Activated CD4-positive, alpha-beta T cell treated with anti-CD3 and anti-CD28 coated beads, Interleukin-2, amount 50 U/mL, for 24 hours (primary cell): Measurements from ENCODE around the gene C19orf44.

Experiments
- DNase-seq, 2 donors: peaks; one replicate each; pipeline ENCODE4 v3.0.0-alpha.2; 2020; ENCODE audit warnings: low read depth in 1 of 2, low spot score in 1 of 2

The C19orf44 gene

DNA sequence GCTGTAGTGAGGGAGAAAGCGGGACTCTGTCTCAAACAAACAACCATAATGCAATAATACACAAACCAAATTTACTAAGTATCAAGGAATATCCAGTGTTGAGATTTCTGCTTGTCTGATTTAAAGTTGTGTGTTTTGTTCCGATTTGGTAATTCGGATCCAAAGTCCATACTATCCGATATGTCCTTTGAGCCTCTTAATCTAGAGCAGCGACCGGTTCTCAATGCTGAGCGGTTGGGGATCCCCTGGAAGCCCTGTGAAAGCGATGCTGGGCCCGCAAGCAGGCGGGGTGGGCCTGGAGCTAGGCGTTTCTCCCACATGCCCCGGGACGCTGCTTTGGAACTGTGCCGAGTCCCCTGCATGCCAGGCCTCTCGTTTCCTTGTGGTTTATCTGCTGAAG, 20.2 kb downstream of the C19orf44 start:
- DNase-seq, result no peak

DNA sequence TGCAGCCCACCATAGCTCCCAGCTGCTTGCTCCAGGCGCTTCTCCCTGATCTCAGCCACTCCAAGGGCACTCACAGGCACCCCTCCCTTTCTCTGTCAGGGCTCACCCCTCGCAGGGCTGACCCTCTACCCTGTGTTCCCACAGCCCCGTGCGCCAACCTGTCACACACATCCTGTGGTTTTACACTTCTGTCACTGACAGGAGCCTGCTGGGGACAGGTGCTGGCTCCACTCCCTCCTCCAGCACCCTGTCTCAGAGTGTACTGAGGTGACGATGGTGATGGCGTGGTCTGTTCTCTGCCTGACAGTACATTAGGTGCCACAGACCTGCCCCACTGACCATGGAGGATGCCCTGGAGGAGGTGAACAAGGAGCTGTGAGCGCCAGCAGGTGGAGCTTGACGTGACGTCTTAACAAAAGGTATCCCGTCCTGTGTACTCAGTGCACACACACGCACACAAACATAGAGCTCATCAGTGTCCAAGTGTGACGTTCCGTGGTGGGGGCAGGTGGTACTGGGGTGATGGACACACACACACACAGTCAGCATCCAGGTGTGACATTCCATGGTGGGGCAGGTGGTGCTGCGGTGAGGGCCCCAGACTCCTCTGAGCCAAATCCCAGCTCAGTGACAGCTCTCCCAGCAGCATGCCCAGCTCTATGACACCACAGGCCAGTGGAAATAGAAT, 20.9 kb downstream of the C19orf44 start:
- DNase-seq, result no peak

DNA sequence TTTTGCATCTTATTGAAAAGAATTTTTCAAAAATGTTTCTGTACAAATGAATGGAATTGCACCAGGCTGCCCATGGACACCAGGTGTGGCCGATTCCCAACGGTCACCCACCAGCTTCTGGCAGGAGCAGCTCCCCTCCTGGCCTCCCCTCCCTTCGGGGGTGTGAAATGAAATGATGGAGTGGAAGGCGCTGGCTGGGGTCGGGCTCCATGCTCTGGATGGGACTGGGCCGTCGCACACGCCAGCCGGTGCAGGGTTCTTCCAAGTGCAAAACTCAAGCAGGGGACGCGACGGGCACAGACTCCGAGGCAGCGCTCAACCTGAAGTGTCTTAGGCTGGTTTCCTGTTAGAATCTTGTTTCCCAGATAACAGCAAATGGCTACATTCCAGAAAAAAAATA, 21.9 kb downstream of the C19orf44 start:
- no peak for DNase-seq

DNA sequence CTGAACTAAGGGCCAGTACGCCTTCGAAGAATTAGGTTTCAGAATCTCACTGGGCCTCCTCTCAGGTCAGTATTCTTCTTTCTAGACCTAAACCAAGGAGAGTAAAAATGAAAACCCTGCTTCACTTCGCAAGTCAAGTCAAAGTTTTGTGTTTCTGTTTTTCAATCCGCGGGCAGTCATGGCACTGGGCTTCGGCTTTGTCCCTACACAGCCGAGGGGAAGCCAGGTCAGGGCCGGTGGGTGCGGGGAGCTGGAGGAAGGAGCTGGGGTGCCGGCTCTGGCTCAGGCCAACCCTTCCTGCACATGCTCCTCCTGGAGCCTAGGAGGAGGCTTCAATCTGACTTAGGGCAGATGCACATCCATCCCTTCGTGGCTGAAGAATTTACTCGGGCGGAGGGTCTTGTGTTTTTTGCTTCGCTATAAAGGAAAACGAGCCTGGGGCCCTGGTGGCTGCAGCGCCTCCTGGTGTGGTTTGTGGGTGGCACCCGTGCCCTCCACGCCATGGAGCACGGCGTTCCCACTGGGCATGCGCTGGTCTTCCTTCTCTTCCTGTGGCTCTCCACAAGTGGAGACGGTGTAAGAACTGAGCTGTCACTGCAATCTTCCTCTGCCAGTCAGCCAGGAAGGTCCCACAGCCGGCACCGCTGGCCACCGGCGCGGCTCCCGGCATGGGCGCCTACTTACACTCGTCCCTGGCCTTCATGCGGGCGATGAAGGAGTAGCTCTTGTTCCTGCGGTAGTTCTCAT, 22.5 kb downstream of the C19orf44 start:
- DNase-seq, result no peak

DNA sequence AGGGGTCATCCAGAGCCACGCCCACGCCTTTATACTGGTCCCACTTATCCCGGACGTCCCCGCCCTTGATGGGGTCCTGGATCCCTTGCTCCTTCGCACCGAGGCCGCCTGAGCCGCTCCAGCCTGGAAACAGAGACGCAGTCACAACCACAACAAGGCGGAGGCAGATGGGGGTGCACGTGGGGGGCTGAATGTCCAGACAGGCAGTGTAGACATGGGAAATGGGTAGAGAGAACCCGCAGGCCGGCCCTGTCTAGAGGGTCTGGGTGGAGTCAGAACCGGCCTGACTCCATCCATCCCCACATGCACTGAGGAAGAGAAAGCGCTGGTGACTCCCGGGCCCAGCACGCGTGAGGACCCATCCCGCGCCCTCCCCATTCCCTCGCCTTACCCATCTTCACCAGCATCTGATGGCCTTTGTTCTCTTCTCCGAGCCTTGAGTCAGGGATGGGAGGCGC, 23.1 kb downstream of the C19orf44 start:
- DNase-seq, result no peak

DNA sequence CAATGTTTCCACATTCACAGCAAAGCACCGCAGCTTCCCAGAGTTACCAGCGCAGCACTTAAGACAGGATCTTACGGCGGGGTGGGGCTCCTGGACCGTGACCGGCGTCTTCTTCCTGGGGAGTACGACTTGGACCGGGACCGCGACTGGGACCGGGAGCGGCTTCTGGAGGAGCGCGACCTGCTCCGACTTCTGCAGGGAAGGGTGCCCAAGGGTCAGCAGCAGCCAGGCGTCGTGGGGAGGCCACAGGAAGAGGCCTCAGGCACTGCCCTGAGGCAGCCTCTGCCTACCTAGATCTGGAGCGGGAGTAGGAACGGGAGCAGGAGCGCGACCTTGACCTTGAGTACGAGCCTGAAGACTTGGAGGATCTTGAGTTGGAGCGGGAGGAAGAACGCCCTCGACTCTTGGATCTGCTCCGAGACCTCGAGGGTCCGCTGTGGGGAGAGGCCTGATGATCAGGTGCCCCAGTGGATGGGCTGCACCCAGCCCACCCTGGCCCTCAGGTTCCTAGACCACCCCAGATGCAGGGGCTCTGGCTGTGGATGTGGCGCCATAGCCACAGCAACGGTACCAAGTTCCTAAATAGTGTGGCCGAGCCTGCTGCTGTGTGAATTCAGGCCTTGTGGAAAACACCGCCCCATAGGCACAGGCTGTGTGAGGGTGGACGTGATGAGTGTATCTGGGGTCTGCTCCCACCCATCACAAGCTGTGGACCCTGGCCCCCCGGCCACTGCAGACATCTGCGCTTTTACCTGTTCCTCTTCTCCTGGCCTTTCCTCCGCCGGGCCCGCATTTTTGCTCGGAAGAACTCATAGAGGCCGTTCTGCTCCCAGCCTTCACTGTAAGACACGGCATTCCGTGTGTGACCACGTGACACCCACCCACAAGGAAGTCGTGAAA, 24.1 kb downstream of the C19orf44 start:
- no peak for DNase-seq

DNA sequence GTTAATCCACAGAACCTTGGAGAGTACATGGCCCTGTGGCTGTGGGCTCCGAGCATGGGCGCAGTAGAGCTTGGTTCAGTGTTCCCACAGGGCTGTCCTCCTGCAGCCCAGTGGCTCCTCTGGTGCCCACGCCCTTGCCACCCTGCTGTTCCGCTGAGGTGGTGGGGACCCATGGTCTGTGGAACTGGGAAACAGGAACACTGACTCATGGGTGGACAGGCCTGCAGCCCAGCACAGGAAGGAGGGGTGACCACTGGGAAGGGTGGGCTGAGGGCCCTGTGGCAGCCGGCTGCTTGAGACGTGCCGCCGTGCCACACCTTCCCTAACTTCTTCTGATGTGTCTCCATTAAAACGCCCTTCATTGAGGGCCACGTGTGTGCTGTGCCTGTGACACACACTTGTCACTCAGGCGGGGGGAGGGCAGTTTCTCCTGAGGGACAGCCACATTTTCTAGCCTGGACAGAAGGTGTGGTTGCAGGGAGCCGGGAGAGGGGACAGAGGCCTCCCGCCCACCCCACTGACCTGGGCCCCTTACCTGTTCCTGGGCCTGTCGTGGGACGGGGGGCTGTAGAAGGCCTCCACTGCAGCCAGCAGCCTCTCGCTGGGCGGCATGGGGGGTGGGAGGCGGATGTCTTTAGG, 24.9 kb downstream of the C19orf44 start:
- DNase-seq, result no peak

DNA sequence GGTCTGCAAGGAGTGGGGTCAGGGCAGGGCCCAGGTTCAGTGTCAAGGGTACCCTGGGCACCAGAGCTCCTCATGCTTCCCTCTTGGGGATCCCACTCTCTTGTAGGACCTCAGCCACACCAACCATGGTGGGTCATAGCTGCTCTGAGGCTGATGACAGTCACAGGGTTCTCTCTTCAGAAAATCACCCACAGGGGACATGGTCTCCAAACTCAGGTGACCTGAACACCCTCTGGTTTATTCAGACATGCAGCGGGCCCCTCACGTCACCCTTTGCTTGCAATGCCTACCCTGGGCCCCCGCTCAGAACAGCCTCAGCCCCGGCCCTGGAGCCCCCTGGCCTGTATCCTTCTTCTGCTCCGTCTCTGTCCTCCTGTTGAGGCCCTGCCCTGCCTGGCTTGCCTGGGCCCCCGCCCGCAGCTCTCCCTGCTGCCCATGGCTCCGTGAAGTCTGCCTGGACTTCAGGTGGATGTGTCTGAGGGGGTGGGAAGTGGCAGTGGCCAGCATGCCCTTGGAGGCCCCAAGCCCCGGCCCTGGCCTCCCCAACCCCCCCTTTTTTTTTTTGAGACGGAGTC, 25.6 kb downstream of the C19orf44 start:
- DNase-seq, result no peak

DNA sequence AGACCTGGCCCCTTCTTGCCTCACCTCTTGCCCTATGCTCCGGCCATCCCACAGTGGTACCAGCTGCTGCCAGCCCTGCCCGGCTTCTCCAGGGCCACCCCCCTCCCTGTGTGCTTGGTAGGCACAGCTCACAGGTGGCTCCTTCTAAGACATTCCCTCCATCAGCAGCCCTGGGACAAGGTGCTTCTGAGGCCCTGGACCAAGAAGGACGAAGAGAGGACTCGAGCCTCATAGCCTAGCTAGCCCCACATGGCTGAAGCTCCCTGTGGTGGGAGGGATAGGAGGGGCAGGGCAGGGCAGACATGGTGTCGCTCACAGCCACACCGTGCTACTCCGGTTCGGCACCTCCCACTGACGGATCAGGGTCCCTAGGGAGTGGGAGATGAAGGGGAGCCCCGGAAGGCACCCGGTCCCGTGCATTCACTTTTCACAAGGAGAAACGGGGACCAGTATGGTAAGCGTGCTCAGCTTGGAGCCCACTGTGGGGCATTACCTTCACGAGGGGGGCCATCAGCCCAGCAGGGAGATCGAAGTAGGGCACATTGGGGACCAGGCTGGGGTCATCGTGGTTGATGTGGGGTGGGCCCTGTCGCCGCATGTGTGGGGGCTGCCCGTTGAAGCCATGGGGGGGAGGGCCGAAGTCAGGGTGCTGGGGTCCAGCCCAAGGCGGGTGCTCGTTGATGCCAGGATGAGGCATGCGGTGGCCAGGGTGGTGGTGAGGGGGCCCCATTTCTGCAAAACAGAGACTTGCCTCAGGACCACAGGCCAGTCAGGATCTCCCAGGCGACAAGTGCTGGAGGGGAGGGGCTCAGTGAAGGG, 26.6 kb downstream of the C19orf44 start:
- DNase-seq, result no peak

DNA sequence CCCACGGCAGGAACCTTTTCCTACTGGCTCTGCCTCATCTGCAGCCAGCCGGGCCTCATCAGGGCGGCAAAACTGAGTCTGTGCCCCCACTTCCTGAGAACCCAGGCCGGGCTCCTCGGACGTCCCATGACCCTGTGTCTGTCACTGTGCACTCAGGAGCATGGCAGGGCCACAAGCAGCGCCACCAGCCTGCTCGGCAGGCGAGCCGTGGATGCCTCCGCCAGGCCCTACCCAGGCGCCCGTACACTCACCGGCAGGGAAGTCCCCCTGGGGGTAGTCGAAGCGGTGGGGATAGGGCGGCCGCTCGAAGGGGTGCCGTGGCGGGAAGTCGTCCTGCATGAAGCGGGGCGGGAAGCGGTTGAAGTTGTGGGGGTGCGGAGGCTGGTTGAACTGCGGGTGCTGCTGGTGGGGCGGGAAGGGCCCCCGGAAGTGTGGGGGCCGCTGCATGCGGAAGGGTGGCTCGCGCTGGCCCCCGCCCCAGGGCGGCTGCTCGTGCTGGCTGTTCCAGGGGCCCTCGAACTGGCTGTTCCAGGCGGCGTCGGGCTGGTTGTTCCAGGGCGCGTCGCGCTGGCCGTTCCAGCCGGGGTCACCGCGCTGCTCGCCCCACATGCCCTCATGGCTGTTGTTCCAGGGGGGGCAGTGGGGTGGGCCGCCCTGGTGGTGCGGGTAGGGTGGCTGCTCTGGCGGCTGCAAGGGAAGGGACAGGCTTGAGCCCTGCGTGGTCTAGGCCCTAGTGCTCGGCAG, 29.0 kb downstream of the C19orf44 start:
- DNase-seq, result no peak

DNA sequence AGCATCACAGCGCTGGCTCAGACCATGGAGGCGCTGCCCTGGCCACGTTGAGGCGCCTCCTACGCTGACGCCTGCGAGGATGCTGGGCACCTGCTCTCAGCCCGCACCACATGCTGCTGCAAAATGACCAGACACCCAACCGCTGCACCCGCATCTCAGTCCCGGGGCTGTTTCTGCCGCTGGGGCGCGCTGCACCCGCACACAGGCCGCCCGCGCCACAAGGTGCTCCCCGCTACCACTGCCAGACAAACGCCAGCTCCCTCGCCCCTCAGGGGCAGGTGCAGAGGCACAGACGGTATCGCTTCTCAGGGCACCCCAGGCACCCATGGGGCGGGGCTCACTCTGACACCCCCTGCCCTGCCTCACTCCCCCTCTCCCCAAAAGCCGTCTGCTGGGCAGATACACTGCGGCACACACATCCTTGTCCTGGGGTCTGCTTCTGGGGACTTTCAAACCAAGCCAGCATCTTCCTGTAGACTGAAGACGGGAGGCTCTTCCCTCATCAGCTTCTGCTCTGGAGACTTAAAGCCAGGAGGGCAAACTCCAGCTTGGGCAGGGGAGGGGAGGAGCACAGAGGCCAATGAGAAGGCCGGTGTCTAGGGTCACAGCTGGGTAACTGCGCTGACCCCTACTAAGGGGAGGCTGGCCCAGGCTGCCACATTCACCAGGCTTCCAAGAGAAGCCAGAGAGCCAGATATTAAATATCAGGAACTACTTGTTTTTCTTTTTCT, 29.7 kb downstream of the C19orf44 start:
- no peak for DNase-seq

DNA sequence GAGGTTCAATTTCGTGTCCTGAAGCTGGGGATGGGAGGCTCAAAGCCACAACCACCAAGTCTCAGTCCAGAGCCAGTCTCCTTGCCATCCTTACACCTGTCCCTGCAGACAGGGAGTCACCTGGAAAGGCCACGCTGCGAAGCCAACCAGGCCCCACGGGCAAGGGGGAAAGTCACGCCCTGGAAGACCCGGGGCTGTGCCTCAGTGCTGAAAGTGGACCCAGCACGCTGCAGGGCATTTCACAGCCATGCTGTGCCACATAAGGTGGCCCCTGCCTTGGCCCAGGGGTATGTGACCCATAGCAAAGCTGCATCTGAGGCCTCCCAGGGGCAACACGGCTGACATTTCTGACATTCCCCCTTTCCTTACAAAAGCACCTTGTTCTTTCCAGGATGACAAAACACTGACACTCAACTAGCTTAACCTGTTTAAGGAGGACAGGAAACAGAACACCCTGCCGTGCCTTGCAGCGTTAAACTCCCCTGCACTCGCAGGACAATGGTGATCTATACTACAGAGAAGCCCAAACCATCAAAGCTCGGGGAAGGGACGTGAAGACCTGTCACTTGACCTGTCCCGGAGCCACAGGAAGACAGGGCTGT, 31.2 kb downstream of the C19orf44 start:
- DNase-seq, result no peak

DNA sequence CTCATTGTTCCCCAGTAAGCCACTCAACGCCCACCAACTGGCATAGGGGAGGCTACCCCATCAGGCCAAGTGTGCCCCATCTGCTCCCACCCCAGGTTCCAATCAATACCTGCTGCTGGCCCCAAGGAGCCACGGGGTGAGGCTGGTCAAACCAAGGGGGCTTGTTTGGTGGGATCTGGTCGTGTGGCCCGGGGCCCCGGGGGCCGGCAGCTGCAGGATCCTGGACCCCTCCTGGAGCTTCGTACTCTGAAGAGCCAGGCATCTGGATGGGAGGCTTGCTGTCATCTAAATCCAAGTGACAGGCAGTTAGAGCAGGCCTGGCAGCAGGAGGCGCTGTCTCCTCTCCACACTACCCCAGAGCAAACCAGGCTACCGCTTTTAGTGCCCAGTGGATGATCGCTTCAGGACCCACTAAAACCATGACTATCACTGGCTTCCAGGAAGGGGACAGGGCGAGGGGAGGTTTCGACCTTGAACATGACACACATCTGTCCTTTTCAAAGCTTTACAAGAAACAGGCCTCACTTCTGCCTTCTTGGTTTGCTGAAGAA, 31.9 kb downstream of the C19orf44 start:
- no peak for DNase-seq

DNA sequence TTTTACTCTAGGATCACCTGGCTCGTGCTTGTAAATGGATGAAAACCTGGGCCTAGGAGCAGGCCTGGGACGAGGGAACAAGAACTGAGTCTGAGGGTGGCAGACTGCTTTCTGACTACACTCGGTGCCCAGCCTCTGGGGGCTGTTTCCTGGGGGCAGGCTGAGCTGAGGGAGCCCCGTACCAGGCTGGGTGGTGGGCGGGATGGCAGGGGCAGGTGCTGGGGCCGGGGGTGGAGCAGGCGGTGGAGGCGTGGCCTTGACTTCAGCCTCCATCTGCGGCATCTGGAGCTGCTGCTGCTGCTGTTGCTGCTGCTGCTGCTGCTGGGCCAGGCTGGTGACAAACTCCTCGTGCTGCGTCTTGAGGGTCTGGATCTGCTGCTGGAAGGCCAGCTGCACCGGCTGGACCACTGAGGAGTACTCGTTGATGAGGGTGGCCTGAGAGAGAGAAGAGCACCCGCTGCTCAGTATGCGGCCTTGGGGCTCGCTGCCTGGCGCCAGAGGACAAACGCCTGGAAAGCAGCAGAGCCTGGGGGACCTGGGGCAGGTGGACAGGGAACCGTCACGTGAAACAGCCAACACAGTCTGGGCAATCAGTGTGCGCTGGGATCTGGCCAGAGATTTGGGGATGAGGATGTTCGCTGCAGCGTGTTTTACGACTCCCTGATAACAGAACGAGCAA, 33.4 kb downstream of the C19orf44 start:
- DNase-seq, result no peak

DNA sequence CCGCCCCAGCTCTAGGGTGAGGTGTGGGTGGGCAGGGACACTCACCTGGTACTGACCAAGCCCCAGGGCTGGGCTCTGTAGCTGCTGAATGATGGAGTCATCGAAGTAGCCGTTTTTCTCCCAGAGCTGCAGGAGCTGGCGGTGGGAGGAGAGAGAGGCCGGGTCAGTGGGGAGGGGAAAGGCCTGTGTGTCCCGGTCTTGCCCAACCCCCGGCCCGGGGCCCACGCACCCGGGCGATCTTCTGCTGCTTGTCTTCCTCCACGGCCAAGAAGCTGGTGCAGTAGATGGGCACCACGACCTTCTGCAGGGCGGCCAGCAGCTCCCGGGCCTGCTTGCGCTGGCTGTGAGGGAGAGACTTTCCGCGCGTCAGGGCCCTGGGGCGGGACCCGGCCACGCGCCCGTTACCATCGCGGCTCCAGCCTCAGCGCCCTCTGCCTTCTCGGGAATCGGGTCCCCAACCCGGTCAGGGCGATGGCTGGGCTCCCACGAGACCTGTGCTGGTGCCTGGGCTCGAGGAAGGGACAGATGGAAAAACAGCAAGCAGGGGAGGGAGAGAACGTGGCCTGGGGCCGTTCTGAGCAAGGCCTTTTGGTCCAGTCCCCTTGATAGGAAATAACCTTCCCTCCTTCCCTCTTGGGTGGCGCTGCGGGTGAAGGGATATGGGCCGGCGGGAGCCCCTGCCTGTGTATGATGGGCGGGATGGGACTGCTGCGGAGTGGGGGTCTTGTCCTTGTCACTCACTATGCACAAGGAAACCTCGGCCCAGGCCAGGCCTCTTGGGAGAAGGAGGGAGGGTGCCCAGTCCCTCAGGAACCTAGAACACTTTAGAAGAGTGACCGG, 34.6 kb downstream of the C19orf44 start:
- no peak for DNase-seq

DNA sequence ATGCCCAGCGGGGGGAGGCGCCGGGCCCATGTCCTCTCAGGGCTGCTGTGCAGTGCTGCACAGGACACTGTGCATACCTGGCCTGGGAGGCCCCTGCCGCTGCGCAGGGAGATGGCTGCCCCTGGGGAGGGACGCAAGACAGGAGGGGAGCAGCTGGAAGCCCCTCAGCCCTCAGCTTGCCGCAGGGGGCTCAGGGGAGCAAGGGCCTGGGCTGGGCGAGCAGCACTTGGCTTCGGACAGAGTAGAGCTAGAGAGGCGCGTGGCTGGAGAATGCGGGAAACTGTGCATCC, 35.1 kb downstream of the C19orf44 start:
- no peak for DNase-seq
